HepG2 (cell line): Measurements from ENCODE around the gene PLEKHO1. TPM values are rescaled to one million over a fixed set of nuclear protein-coding genes. Genes with fewer than 3 reads are reported as not detected.

Source experiments
- ATAC-seq: fragments of 200-7000 bp; cut with Tn5 transposase; 3 replicates; pipeline ENCODE4 v1.9.1; 2020; ENCODE audit warnings: mild to moderate bottlenecking, moderate library complexity
- BruUV-seq: library from RNA; stranded (reverse); fragments of 400-500 nt; replicated peaks from 2 replicates; lab custom pipeline; 2021; lab: Mats Ljungman, UMichigan
- CTCF ChIA-PET: fragments of 300-600 bp; formaldehyde crosslinking; extraction: SDS; loops from one replicate; lab custom pipeline; 2021; ENCODE audit warnings: low total read pairs, inconsistent platforms, low intra/inter-chr PET ratio; lab: Yijun Ruan, JAX
- POLR2A ChIA-PET: fragments of 350-600 bp; sonication (Branson Sonifier 250); formaldehyde crosslinking; loops from one replicate; lab custom pipeline; 2020; ENCODE audit warnings: antibody characterized with exemption, inconsistent platforms; lab: Yijun Ruan, JAX
- DNase-seq: peaks from one replicate; pipeline ENCODE4 v3.0.0-alpha.2; 2015; ENCODE audit warnings: low spot score
- FAIRE-seq: peaks from 3 replicates; lab custom pipeline; 2011; peaks lifted over from hg19 to GRCh38; lab: Jason Lieb, UNC
- H2AFZ ChIP-seq: one replicate; pipeline ENCODE4 v1.6.1; 2011; ENCODE audit warnings: low read length, inconsistent platforms
- H3K27ac ChIP-seq: fragments of 300-600 bp; 3 replicates; pipeline ENCODE4 v1.8.0; 2011; ENCODE audit warnings: mixed run types, mild to moderate bottlenecking, mixed read lengths, low read length, inconsistent platforms; ENCODE audit not compliant: insufficient read depth; ENCODE audit errors: extremely low read length
- H3K27me3 ChIP-seq, 2 experiments: fragments of 200-600 bp in 1 of 2; 2 replicates in 1 of 2; 3 replicates in 1 of 2; pipeline versions ENCODE4 v1.6.0 to v1.8.0; 2011; ENCODE audit warnings: low read length in 2 of 2, mild to moderate bottlenecking in 2 of 2, moderate library complexity in 2 of 2, inconsistent platforms in 1 of 2; ENCODE audit not compliant: insufficient read depth in 2 of 2, control insufficient read depth in 1 of 2
- H3K36me3 ChIP-seq, 2 experiments: fragments of 200-600 bp in 1 of 2; replicated peaks in 1 of 2; 2 replicates in 1 of 2; 3 replicates in 1 of 2; pipeline versions ENCODE4 v1.5.1 to v1.8.0; 2011; ENCODE audit warnings: low read length in 2 of 2, inconsistent platforms in 1 of 2; ENCODE audit not compliant: insufficient read depth in 2 of 2, control insufficient read depth in 1 of 2
- H3K4me1 ChIP-seq: 2 replicates; pipeline ENCODE4 v1.5.1; 2012; ENCODE audit warnings: low read length, inconsistent platforms; ENCODE audit not compliant: insufficient read depth
- H3K4me2 ChIP-seq: 2 replicates; pipeline ENCODE4 v1.6.0; 2011; ENCODE audit warnings: low read depth, low read length, inconsistent platforms
- H3K4me3 ChIP-seq, 3 experiments: fragments of 200-600 bp in 1 of 3; sonication (generic), shearing (Covaris generic) in 1 of 3; replicated peaks in 1 of 3; 2 replicates each; pipeline ENCODE4 v1.5.1; 2011 to 2016; ENCODE audit warnings: low read length in 3 of 3, inconsistent platforms in 2 of 3, low read depth in 2 of 3, mild to moderate bottlenecking in 2 of 3, control low read depth in 1 of 3, mixed read lengths in 1 of 3; ENCODE audit not compliant: insufficient read depth in 1 of 3
- H3K79me2 ChIP-seq: one replicate; pipeline ENCODE4 v1.6.1; 2011; ENCODE audit warnings: low read length, inconsistent platforms; ENCODE audit not compliant: insufficient read depth
- H3K9ac ChIP-seq: 2 replicates; pipeline ENCODE4 v1.6.0; 2011; ENCODE audit warnings: mild to moderate bottlenecking, low read depth, low read length, inconsistent platforms; ENCODE audit not compliant: insufficient read depth
- H3K9me3 ChIP-seq: 2 replicates; pipeline ENCODE4 v1.5.1; 2012; ENCODE audit warnings: mild to moderate bottlenecking, low read length
- H4K20me1 ChIP-seq: 2 replicates; pipeline ENCODE4 v1.6.0; 2011; ENCODE audit warnings: inconsistent platforms, mild to moderate bottlenecking, low read length, moderate library complexity; ENCODE audit not compliant: insufficient read depth
- ARNT2 ChIP-seq: sonication (generic); formaldehyde crosslinking; IDR thresholded peaks from 2 replicates; pipeline ENCODE4 v1.8.0; 2022; ENCODE audit warnings: mild to moderate bottlenecking, low read depth, missing genetic modification reagents, moderate library complexity
- GATA4 ChIP-seq: sonication (generic); IDR thresholded peaks from 2 replicates; pipeline ENCODE4 v1.6.1; 2016; ENCODE audit warnings: antibody characterized with exemption, low read depth, borderline replicate concordance
- HHEX ChIP-seq: IDR thresholded peaks from 2 replicates; pipeline ENCODE4 v1.6.1; 2016; ENCODE audit warnings: control low read depth
- HOXA3 ChIP-seq: sonication (generic); formaldehyde crosslinking; IDR thresholded peaks from 2 replicates; pipeline ENCODE4 v1.5.0; 2020; ENCODE audit warnings: missing genetic modification reagents
- MIXL1 ChIP-seq: IDR thresholded peaks from 2 replicates; pipeline ENCODE4 v1.6.1; 2016
- MTERF4 ChIP-seq: sonication (generic); formaldehyde crosslinking; IDR thresholded peaks from 2 replicates; pipeline ENCODE4 v1.8.0; 2023; ENCODE audit warnings: mild to moderate bottlenecking, missing genetic modification reagents
- MYC ChIP-seq: sonication (generic); formaldehyde crosslinking; IDR thresholded peaks from 2 replicates; pipeline ENCODE4 v1.9.0; 2021; ENCODE audit warnings: missing genetic modification reagents, borderline replicate concordance
- NONO ChIP-seq, 2 experiments: fragments of 450-650 bp in 1 of 2; sonication (generic) in 1 of 2; formaldehyde crosslinking in 1 of 2; IDR thresholded peaks in 1 of 2; conservative IDR thresholded peaks in 1 of 2; 2 replicates each; pipeline versions ENCODE4 v1.6.1 to v1.8.0; 2017 to 2022; ENCODE audit warnings: mild to moderate bottlenecking in 1 of 2, missing genetic modification reagents in 1 of 2, moderate library complexity in 1 of 2
- NR3C1 ChIP-seq: sonication (generic); formaldehyde crosslinking; IDR thresholded peaks from 2 replicates; pipeline ENCODE4 v1.4.0; 2020; ENCODE audit warnings: missing genetic modification reagents
- REL ChIP-seq: sonication (generic); formaldehyde crosslinking; conservative IDR thresholded peaks from 2 replicates; pipeline ENCODE4 v1.8.0; 2022; ENCODE audit warnings: mild to moderate bottlenecking, missing genetic modification reagents, moderate library complexity
- SMYD3 ChIP-seq: sonication (generic); formaldehyde crosslinking; IDR thresholded peaks from 2 replicates; pipeline ENCODE4 v1.8.1; 2023; ENCODE audit warnings: mild to moderate bottlenecking, missing genetic modification reagents
- SRF ChIP-seq: IDR thresholded peaks from 2 replicates; pipeline ENCODE4 v1.6.1; 2011; ENCODE audit warnings: mild to moderate bottlenecking, low read depth, low read length, moderate library complexity
- TERF1 ChIP-seq: sonication (generic); formaldehyde crosslinking; IDR thresholded peaks from 2 replicates; pipeline ENCODE4 v1.8.0; 2022; ENCODE audit warnings: mild to moderate bottlenecking, missing genetic modification reagents, moderate library complexity
- THAP8 ChIP-seq: sonication (generic); formaldehyde crosslinking; IDR thresholded peaks from 2 replicates; pipeline ENCODE4 v1.5.1; 2020; ENCODE audit warnings: missing genetic modification reagents, mild to moderate bottlenecking, borderline replicate concordance
- TOPORS ChIP-seq: sonication (generic); formaldehyde crosslinking; IDR thresholded peaks from 2 replicates; pipeline ENCODE4 v1.8.0; 2023; ENCODE audit warnings: mild to moderate bottlenecking, missing genetic modification reagents
- ZFP90 ChIP-seq: sonication (generic); formaldehyde crosslinking; IDR thresholded peaks from 2 replicates; pipeline ENCODE4 v1.8.0; 2022; ENCODE audit warnings: missing genetic modification reagents, mild to moderate bottlenecking, inconsistent platforms, borderline replicate concordance
- ZFYVE20 ChIP-seq: sonication (generic); formaldehyde crosslinking; IDR thresholded peaks from 2 replicates; pipeline ENCODE4 v1.8.0; 2023; ENCODE audit warnings: low read depth, mild to moderate bottlenecking, moderate library complexity, missing genetic modification reagents, borderline replicate concordance
- ZNF121 ChIP-seq: sonication (generic); formaldehyde crosslinking; IDR thresholded peaks from 2 replicates; pipeline ENCODE4 v1.5.0; 2020; ENCODE audit warnings: mild to moderate bottlenecking, missing genetic modification reagents
- ZNF256 ChIP-seq: sonication (generic); formaldehyde crosslinking; conservative IDR thresholded peaks from 2 replicates; pipeline ENCODE4 v1.4.0; 2020; ENCODE audit warnings: missing genetic modification reagents
- ZNF3 ChIP-seq: IDR thresholded peaks from 2 replicates; pipeline ENCODE4 v1.7.0; 2017; ENCODE audit warnings: inconsistent platforms
- ZNF317 ChIP-seq: sonication (generic); formaldehyde crosslinking; IDR thresholded peaks from 2 replicates; pipeline ENCODE4 v1.5.0; 2020; ENCODE audit warnings: mild to moderate bottlenecking, missing genetic modification reagents
- ZNF83 ChIP-seq: sonication (generic); formaldehyde crosslinking; IDR thresholded peaks from 2 replicates; pipeline ENCODE4 v1.4.0; 2020; ENCODE audit warnings: missing genetic modification reagents, mild to moderate bottlenecking, borderline replicate concordance
- WGBS: methylation state at CpG from one replicate; pipeline ENCODE4 v1.1.6; 2017; ENCODE audit warnings: low lambda C conversion rate; 5-methylcytosine and 5-hydroxymethylcytosine counted together
- in situ Hi-C: cut with HindIII; loops from 2 replicates; pipeline ENCODE4 v1.10.0; 2017; ENCODE audit warnings: low pct_unique_long_range_greater_than_20kb; ENCODE audit not compliant: extremely low pct_ligation_motif_present
- intact Hi-C: fragments of 100-400 bp; cut with micrococcal nuclease; formaldehyde crosslinking; loops from one replicate; pipeline ENCODE4 v1.10.0; 2022; ENCODE audit not compliant: unreplicated experiment
- polyA plus RNA-seq, 8 experiments: library from polyadenylated mRNA; depleted of rRNA in 3 of 8; stranded (reverse) in 7 of 8; unstranded in 1 of 8; fragments of >200 nt; fragmentation: Illumina TruSeq in 4 of 8; extraction: Trizol in 4 of 8; gene quantifications; 2 replicates each; pipeline versions ENCODE4 v1.2.1 to v1.2.3, GENCODE V29; 2011 to 2016; ENCODE audit warnings: low read depth in 4 of 8, missing spikeins in 1 of 8, mixed read lengths in 1 of 8; ENCODE audit not compliant: insufficient read depth in 1 of 8
- total RNA-seq, 5 experiments: library from RNA; depleted of rRNA; stranded (reverse); fragments of >200 nt; fragmentation: Illumina TruSeq; extraction: Trizol; gene quantifications; 2 replicates each; pipeline ENCODE4 v1.2.3, GENCODE V29; 2016; ENCODE audit warnings: low read depth in 1 of 5

PLEKHO1 gene
- total and polyA plus RNA-seq, 2 of the 13 experiments (the other 11 are each of a cell fraction or from before 2014, with no cell fraction given): 9.8 to 10.1 TPM

DNA sequence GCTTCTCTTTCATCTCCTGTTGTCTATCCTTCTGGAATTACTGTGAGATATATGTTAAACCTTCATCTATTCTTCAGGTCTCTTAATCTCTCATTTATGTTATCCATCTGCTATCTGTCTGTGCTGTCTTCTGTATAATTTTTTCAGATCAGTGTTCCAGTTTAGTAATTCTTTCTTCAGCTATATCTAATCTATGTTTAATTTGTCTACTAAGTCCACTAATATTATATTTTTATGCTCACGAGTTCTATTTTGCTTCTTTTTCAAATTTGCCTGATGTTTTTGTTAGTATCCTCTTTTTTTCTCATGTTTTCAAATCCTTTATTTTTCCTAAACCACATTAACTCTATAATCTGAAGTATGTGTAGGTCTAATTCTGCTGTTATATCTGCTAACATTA is 34.6 kb upstream of the PLEKHO1 start (continued):
- TF ChIP-seq NONO (IDR thresholded peaks at IDR 0.05) (no peak), NONO (CRISPR knock-in tag; conservative IDR thresholded peaks at IDR 0.05) (no peak), ARNT2 (CRISPR knock-in tag) (no peak), SMYD3 (no peak), ZFYVE20 (CRISPR knock-in tag) (no peak), MYC (CRISPR knock-in tag) (no peak)

DNA sequence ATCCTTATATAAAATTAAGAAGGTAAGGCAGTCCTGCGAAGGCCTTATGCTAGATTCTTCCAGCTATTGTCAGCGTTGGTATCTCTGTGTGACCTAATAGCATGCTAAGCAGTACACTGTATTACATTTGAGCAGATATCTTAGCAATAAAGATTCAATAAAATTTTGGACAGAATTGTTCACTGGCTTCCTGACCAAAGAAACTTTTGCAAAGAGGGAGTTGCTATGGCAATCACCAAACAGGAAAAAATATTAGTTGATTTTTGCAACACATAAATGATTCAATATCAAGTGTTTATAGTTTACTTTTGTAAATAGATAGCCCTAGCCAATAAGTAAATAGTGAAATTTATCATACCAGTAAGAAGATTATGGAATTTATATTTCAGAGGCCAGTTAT is 31.0 kb upstream of the PLEKHO1 start:
- ATAC-seq (no peak), DNase-seq (no peak), FAIRE-seq (no peak)
- Histone ChIP-seq H3K4me1 (no peaks in the 10 kb centered on the region), H4K20me1 (no peaks in the 10 kb centered on the region), H3K9ac (no peak overlapping the region), H3K4me2 (no peak overlapping the region), H2AFZ (no peak overlapping the region), H3K9me3 (peaks cover 7% of the 10 kb centered on the region), H3K27me3 (no peaks in the 10 kb centered on the region), H3K27ac (no peak overlapping the region), H3K79me2 (no peaks in the 10 kb centered on the region), H3K4me3 (no peak overlapping the region), H3K36me3 (no peaks in the 10 kb centered on the region)
- CTCF ChIA-PET: no interaction called here
- intact Hi-C loops: no loop called here
- 96% methylated on average over 2 of the region's 2 CpGs for WGBS
- BruUV-seq: no TSS peak
- in situ Hi-C loops: no loop called here
- POLR2A ChIA-PET: no interaction called here
- TF ChIP-seq MTERF4 (no peak), REL (CRISPR knock-in tag) (no peak), THAP8 (CRISPR knock-in tag) (no peak), TERF1 (CRISPR knock-in tag) (no peak), ZNF83 (no peak), ZFP90 (no peak), ZNF3 (no peak), ZNF317 (CRISPR knock-in tag) (no peak), ZNF256 (no peak), SRF (no peak), HHEX (no peak), NR3C1 (CRISPR knock-in tag) (no peak), GATA4 (no peak), TOPORS (CRISPR knock-in tag) (no peak), HOXA3 (CRISPR knock-in tag) (no peak), MIXL1 (CRISPR knock-in tag) (no peak), ZNF121 (CRISPR knock-in tag) (no peak)
